Effector memory CD4-positive, alpha-beta T cell (primary cell): ENCODE measurements around the gene ZNF649.

Source experiments
- DNase-seq, 3 donors: peaks; one replicate each; pipeline ENCODE4 v3.0.0-alpha.2; 2020
- H3K27ac ChIP-seq: 2 replicates; pipeline ENCODE4 v1.7.0; 2013; ENCODE audit warnings: mild to moderate bottlenecking, low read length, moderate library complexity; ENCODE audit not compliant: insufficient read depth, poor library complexity, severe bottlenecking
- H3K27me3 ChIP-seq: replicated peaks from 2 replicates; pipeline ENCODE4 v1.7.0; 2013; ENCODE audit warnings: mild to moderate bottlenecking, low read length; ENCODE audit not compliant: insufficient read depth, control insufficient read depth, poor library complexity, severe bottlenecking
- H3K36me3 ChIP-seq: 2 replicates; pipeline ENCODE4 v1.7.0; 2013; ENCODE audit warnings: mild to moderate bottlenecking, low read length, moderate library complexity; ENCODE audit not compliant: control insufficient read depth, insufficient read depth
- H3K4me1 ChIP-seq: 2 replicates; pipeline ENCODE4 v1.7.0; 2013; ENCODE audit warnings: low read length, mild to moderate bottlenecking; ENCODE audit not compliant: control insufficient read depth, insufficient read depth, poor library complexity, severe bottlenecking
- H3K4me3 ChIP-seq: 2 replicates; pipeline ENCODE4 v1.7.0; 2013; ENCODE audit warnings: low read length, low read depth, mild to moderate bottlenecking; ENCODE audit not compliant: insufficient read depth, poor library complexity, severe bottlenecking
- H3K9me3 ChIP-seq: 2 replicates; pipeline ENCODE4 v1.7.0; 2013; ENCODE audit warnings: mild to moderate bottlenecking, low read length, moderate library complexity; ENCODE audit not compliant: control insufficient read depth

The ZNF649 gene

DNA sequence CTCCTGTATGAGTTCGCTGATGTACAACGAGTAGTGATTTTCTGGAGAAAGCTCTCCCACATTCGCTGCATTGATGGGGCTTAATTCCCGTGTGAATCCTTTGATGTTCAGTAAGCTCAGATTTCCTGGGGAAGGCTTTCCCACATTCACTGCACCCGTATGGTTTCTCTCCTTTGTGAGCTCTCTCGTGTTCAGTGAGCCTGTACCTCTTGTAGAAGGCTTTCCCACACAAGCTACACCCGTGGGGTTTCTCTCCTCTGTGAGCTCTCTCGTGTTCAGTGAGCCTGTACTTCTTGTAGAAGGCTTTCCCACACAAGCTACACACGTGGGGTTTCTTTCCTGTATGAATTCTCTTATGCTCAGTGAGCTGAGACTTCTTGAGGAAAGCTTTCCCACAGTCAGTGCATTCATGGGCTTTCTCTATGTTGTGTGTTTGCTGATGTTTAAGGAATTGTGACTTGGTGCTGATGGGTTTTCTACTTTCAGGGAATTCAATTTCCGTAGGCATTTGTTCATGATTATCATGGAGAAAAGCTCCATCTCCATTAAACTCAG, 13.5 kb downstream of the ZNF649 start:
- Histone ChIP-seq H3K9me3 (peaks cover 73% of the 10 kb centered on the region), H3K27ac (no peak overlapping the region), H3K27me3 (no peaks in the 10 kb centered on the region), H3K4me1 (no peaks in the 10 kb centered on the region), H3K4me3 (no peak overlapping the region), H3K36me3 (peaks cover 59% of the 10 kb centered on the region)
- no peak for DNase-seq

DNA sequence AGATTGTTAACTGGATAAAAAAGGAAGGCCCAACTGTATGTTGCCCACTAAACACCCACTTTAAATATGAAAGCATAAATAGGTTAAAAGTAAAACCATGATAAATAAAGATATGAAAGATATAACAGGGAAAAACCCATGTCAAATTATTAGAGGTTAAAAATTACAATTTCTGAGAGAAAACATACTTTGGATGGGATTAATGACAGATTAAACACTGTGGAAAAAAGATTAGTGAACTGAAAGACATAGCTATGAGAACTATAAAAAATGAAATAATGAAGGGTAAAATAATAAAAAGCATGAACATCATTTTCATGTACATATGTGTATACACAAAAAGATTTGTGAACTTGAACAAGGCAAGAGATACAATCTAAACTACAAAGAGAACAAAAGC, 14.9 kb downstream of the ZNF649 start:
- Histone ChIP-seq H3K4me3 (no peak overlapping the region), H3K27me3 (no peaks in the 10 kb centered on the region), H3K36me3 (peaks cover 50% of the 10 kb centered on the region), H3K9me3 (peaks cover 78% of the 10 kb centered on the region), H3K4me1 (no peaks in the 10 kb centered on the region), H3K27ac (no peak overlapping the region)
- no peak for DNase-seq

DNA sequence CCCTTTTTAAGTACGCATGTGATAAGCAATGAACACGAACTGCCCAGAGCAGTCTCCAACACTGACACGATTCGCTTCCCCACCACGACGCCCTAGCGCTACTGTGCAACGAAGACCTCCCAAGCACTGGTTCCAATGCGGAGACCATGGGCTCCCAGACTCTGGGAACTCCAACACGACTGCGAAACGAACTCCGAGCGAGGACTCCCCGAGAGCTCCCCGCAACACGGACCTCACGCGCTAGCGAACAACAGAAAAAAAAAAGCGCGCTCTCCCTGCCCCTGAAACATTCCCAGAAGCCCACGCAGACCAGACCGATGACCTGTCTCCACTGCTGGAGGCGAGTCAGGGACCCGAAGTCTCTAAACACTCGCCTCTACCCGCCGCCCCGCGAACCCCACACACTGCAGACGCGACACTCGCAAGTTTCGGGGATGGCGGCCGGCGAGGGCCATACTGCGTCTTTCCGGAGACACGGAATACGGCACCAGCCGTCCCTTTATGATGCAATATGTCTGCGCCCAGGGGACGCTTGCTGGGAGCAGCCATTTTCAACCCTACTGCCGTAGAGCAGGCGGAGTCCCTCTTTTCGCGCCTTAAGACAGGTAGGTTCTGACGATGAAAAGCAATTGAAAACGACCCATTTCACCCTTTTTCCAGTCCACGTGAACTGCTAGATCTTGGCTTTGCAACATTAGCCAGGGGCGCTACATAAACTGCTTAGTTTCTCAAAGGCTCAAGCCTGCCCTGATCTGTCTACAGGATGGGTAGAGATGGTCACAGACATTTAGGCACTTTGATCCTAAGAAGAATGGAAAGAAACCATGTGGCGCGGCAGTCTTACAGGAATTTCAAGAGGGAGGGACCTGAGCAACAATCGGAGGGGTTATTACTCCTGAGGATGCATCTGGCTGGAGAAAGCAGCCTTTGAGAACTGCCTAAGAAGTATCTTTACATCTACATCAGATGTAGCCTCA, 17.0 kb downstream of the ZNF649 start, which contains the start of gene ZNF577:
Gene ZNF577 (minus strand): TSS at position 430 of the 977 bp plus-strand sequence. CDS start 7,569 bp downstream, outside the sequence.
- Histone ChIP-seq H3K27me3 (no peaks in the 10 kb centered on the region), H3K36me3 (peaks cover 35% of the 10 kb centered on the region), H3K4me1 (no peaks in the 10 kb centered on the region), H3K9me3 (peaks cover 63% of the 10 kb centered on the region), H3K4me3 (peak within 1 kb of the TSS; percentile 52), H3K27ac (peak within 1 kb of the TSS; percentile 34)
- peak; percentile 9 to 66 (median 61) for DNase-seq

DNA sequence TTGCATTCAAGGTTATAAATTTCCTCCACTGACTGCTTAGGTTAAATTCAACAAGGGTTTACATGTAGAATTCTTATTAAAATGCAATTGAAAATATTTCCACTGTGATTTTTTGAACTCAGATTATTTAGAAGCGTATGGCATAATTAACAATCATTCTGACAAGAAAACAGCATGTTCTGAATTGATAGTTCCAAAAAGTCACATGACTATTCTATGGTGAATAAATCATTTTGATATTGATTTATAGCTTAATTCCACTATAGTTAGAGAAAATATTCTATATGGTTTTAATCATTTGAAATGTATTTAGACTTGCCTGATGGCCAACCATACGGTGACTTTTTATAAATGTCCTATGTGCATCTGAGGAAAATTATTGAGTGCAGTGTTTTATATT, 20.1 kb downstream of the ZNF649 start:
- DNase-seq = no peak
- Histone ChIP-seq H3K27ac (no peak overlapping the region), H3K4me1 (no peaks in the 10 kb centered on the region), H3K27me3 (no peaks in the 10 kb centered on the region), H3K4me3 (no peak overlapping the region), H3K36me3 (peaks cover 21% of the 10 kb centered on the region), H3K9me3 (peaks cover 56% of the 10 kb centered on the region)

DNA sequence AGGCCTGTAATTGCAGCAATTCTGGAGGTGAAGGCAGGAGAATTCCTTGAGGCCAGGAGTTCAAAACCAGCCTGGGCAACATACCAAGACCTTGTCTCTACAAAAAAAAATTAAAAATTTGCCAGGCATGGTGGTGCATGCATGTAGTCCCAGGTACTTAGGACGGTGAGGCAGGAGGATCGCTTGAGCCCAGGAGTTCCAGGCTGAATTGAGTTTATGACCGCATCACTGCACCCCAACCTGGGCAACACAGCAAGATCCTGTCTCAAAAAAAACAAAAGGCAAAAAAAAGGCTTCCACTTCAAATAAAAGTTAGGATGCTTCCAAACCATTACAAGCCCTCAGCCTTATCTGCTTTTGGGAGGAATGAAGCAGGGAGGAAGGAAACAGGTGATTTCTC, 22.3 kb downstream of the ZNF649 start:
- peaks cover 46% of the 10 kb centered on the region for H3K9me3 ChIP-seq
- peaks cover 30% of the 10 kb centered on the region for H3K36me3 ChIP-seq

DNA sequence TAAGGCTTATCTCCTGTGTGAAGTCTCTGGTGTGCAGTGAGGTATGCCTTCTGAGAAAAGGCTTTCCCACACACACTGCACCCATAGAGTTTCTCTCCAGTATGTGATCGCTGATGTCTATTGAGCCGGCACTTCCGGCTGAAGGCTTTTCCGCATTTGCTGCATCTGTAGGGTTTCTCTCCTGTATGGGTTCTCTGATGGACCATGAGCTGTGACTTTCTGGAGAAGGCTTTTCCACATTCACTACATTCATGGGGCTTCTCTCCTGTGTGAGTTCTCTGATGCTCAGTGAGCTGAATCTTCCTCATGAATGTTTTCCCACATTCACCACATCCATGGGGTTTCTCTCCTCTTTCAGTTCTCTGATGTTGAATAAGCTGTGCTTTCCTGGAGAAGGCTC, 31.7 kb downstream of the ZNF649 start:
- Histone ChIP-seq H3K27ac (no peak overlapping the region), H3K9me3 (peaks cover 78% of the 10 kb centered on the region), H3K4me3 (no peak overlapping the region), H3K27me3 (no peaks in the 10 kb centered on the region), H3K4me1 (no peaks in the 10 kb centered on the region), H3K36me3 (peaks cover 52% of the 10 kb centered on the region)
- DNase-seq = no peak

More for the DNA sequence above, 22.3 kb downstream of the ZNF649 start:
- Histone ChIP-seq H3K27me3 (no peaks in the 10 kb centered on the region), H3K4me3 (no peak overlapping the region), H3K27ac (no peak overlapping the region), H3K4me1 (no peaks in the 10 kb centered on the region)
- DNase-seq = no peak

DNA sequence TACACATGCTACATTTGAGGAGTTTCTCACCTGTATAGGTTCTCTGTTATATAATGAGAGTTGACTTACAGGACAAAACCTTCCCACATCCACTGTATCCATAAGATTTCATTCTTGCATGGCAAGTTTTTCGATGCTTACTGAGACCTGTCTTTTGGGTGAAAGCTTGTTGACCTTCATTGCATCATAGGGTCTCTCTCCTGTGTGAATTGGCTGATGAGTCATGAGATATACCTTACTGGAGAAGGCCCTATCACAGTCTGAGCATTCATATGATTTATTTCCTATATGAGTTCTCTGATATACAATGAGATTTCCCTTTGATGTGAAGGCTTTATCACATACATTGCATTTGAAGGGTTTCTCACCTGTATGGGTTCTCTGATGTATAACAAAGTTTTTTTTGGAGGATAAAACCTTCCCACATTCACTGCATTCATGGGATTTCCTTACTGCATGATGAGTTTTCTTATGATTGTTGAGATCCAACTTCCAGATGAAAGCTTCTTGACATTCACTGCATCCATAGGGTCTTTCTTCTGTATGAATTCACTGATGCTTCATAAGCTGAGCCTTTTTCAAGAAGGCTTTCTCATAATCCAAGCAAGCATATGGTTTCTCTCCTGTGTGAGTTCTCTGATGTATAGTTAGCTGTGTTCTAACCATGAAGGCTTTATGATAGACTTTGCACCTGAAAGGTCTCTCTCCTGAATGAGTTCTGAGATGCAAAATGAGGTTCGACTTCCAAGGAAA, 42.8 kb downstream of the ZNF649 start:
- H3K4me3 ChIP-seq = no peak overlapping the region
- peaks cover 53% of the 10 kb centered on the region for H3K9me3 ChIP-seq
- H3K27me3 ChIP-seq = no peaks in the 10 kb centered on the region
- DNase-seq = no peak
- H3K4me1 ChIP-seq = no peaks in the 10 kb centered on the region
- no peak overlapping the region for H3K27ac ChIP-seq
- peaks cover 3% of the 10 kb centered on the region for H3K36me3 ChIP-seq
